ENCODE measurements around the gene SLC37A3. TPM values are rescaled to one million over a fixed set of nuclear protein-coding genes. Genes with fewer than 3 reads are reported as not detected.
A peak's percentile ranks its signal among the peaks of the same experiment; 100 is the strongest.
"Not testable (repeated sequence)": the region's sequence is repeated elsewhere in the genome, so short reads cannot be mapped to it uniquely, and the experiment has no call there.

Gene SLC37A3
- total and polyA plus RNA-seq, 2 donors from 2014 or later: 19.5 to 50.3 TPM

DNA sequence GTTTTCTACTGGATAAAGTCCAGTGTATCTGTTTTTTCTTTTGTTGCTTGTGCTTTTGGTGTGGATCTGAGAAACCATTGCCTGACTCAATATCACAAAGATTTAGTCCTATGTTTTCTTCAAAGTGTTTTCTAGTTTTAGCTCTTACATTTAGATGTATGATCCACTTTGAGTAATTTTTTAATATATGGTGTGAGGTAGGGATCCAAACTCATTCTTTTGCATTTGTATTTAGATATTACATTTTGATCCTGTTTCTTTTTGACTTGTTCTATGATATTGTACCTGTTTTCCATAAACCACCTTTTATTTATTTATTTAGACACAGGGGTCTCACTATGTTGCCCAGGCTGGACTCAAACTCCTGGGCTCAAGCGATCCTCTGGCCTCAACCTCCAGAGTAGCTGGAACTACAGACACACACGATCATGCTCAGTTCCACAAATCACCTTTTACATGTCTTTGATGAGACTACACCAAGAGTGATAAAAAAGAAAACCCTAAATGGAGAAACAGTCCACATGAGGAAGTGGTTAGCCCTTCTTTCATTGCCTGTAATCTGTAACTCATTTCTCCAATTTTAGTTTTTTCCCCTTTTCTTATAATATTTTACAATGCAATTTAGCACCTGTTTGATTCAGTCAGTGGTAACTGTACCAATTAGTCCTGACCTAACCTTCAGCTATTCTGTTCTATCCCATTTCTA lies 86.0 kb downstream of the SLC37A3 start:
- intact Hi-C loops (cut with DNase I): no loop called here
- TF ChIP-seq, protein P1, sequence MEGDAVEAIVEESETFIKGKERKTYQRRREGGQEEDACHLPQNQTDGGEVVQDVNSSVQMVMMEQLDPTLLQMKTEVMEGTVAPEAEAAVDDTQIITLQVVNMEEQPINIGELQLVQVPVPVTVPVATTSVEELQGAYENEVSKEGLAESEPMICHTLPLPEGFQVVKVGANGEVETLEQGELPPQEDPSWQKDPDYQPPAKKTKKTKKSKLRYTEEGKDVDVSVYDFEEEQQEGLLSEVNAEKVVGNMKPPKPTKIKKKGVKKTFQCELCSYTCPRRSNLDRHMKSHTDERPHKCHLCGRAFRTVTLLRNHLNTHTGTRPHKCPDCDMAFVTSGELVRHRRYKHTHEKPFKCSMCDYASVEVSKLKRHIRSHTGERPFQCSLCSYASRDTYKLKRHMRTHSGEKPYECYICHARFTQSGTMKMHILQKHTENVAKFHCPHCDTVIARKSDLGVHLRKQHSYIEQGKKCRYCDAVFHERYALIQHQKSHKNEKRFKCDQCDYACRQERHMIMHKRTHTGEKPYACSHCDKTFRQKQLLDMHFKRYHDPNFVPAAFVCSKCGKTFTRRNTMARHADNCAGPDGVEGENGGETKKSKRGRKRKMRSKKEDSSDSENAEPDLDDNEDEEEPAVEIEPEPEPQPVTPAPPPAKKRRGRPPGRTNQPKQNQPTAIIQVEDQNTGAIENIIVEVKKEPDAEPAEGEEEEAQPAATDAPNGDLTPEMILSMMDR (IDR thresholded peaks at IDR 0.05; ENCODE audit: borderline replicate concordance, extremely low read depth, insufficient read depth): no peak
- no peak overlapping the region for H3K9ac ChIP-seq (ENCODE audit: low read length in 3 of 3)
- FAIRE-seq (no peak), DNase-seq (no peak)
- no peaks in the 10 kb centered on the region for H3K27me3 ChIP-seq (ENCODE audit: control insufficient read depth, insufficient read depth, low read length)
- no peaks in the 10 kb centered on the region for H3K36me3 ChIP-seq (ENCODE audit: control insufficient read depth in 2 of 3, insufficient read depth in 3 of 3, low read length in 3 of 3)
- peaks cover 0 to 10% (median 0%) of the 10 kb centered on the region in 3 donors for H3K4me1 ChIP-seq (ENCODE audit: control insufficient read depth in 2 of 3, insufficient read depth in 2 of 3, low read depth in 1 of 3, low read length in 3 of 3)
- H3K4me3 ChIP-seq (ENCODE audit: low read length in 3 of 3): no peak overlapping the region
- peaks cover 0 to 9% (median 3%) of the 10 kb centered on the region in 3 donors for H3K9me3 ChIP-seq (ENCODE audit: control insufficient read depth in 2 of 3, insufficient read depth in 1 of 3, low read length in 3 of 3)
- no peak overlapping the region for H3K27ac ChIP-seq (ENCODE audit: low read depth in 2 of 2, low read length in 2 of 2)

DNA sequence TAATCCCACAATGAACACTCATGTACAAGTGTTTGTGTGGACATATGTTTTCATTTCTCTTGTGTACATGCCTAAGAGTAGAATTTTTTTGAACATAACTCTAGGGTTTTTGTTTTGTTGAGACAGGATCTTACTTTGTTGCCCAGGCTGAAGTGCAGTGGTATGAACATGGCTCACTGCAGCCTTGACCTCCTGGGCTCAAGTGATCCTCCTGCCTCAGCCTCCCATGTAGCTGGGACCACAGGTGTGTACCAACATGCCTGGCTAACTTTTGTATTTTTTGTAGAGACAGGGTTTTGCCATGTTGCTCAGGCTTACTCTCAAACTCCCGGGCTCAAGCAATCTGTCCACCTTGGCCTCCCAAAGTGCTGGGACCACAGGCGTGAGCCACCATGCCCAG lies 87.2 kb downstream of the SLC37A3 start:
- H3K4me3 ChIP-seq (ENCODE audit: low read length in 3 of 3); H3K4me1 ChIP-seq (ENCODE audit: control insufficient read depth in 2 of 3, insufficient read depth in 2 of 3, low read depth in 1 of 3, low read length in 3 of 3); H3K27me3 ChIP-seq (ENCODE audit: control insufficient read depth, insufficient read depth, low read length); FAIRE-seq; DNase-seq; H3K9ac ChIP-seq (ENCODE audit: low read length in 3 of 3); H3K9me3 ChIP-seq (ENCODE audit: control insufficient read depth in 2 of 3, insufficient read depth in 1 of 3, low read length in 3 of 3); H3K36me3 ChIP-seq (ENCODE audit: control insufficient read depth in 2 of 3, insufficient read depth in 3 of 3, low read length in 3 of 3); intact Hi-C loops (cut with DNase I); H3K27ac ChIP-seq (ENCODE audit: low read depth in 2 of 2, low read length in 2 of 2): not testable (repeated sequence)

DNA sequence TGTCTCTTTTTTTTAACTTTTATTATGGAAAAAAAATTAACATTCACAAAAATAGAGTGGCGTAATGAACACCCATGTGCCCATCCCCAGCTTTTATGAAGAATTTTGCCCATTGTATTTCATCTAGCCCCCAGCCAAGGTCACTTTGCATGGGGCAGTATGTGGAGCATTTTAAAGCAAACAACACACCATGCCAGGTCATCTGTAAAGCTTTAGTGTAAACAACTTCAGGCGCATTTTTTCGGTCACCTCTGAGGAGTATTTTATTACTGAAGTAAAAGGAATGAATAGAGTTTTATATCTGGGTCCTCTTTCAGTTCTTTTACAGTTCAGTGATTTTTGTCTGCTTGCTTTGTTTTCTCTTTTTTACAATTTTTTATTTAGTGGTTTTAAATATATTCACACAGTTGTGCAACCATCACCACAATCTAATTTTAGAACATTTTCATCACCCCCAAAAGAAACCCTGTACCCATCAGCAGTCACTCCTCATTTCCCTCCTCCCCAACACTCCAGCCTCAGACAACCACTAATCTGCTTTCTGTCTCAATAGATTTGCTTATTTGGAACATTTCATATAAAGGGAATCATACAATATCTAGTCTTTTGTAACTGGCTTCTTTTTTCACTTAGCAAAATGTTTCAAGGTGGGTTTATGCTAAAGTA lies 87.9 kb downstream of the SLC37A3 start:
- DNase-seq: peak in 2 of 5 donors; percentile 51 to 59
- Histone ChIP-seq H3K27ac (ENCODE audit: low read depth in 2 of 2, low read length in 2 of 2) (no peak overlapping the region), H3K4me3 (ENCODE audit: low read length in 3 of 3) (no peak overlapping the region), H3K9me3 (ENCODE audit: control insufficient read depth in 2 of 3, insufficient read depth in 1 of 3, low read length in 3 of 3) (peaks cover 0 to 9% (median 3%) of the 10 kb centered on the region in 3 donors), H3K4me1 (ENCODE audit: control insufficient read depth in 2 of 3, insufficient read depth in 2 of 3, low read depth in 1 of 3, low read length in 3 of 3) (peaks cover 0 to 4% (median 0%) of the 10 kb centered on the region in 3 donors), H3K36me3 (ENCODE audit: control insufficient read depth in 2 of 3, insufficient read depth in 3 of 3, low read length in 3 of 3) (no peaks in the 10 kb centered on the region), H3K9ac (ENCODE audit: low read length in 3 of 3) (no peak overlapping the region), H3K27me3 (ENCODE audit: control insufficient read depth, insufficient read depth, low read length) (no peaks in the 10 kb centered on the region)
- TF ChIP-seq, protein P1 (IDR thresholded peaks at IDR 0.05; ENCODE audit: borderline replicate concordance, extremely low read depth, insufficient read depth): no peak
- intact Hi-C loops (cut with DNase I): no loop called here
- no peak for FAIRE-seq

DNA sequence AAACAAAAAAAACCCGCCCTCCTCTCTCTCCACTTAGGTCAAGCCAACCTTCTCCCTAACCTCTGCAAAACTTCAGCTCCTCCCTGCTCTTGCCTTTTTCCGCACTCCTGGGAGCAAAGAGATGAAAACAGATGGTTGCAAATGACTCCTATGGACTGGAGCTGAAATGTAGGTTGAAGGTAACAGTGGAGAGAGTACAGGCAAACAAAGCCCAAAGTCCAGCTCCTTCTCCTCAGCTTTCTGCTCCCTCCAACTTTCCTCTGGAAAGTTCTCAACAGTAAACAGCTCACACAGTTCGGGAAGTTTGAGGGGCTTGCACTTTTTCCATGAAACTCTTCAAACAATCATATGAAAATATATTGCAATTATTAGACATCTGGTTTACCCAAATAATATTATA lies 90.3 kb downstream of the SLC37A3 start:
- Histone ChIP-seq H3K36me3 (ENCODE audit: control insufficient read depth in 2 of 3, insufficient read depth in 3 of 3, low read length in 3 of 3) (no peaks in the 10 kb centered on the region), H3K4me3 (ENCODE audit: low read length in 3 of 3) (no peak overlapping the region), H3K27me3 (ENCODE audit: control insufficient read depth, insufficient read depth, low read length) (no peaks in the 10 kb centered on the region), H3K9ac (ENCODE audit: low read length in 3 of 3) (no peak overlapping the region), H3K4me1 (ENCODE audit: control insufficient read depth in 2 of 3, insufficient read depth in 2 of 3, low read depth in 1 of 3, low read length in 3 of 3) (no peaks in the 10 kb centered on the region), H3K27ac (ENCODE audit: low read depth in 2 of 2, low read length in 2 of 2) (no peak overlapping the region), H3K9me3 (ENCODE audit: control insufficient read depth in 2 of 3, insufficient read depth in 1 of 3, low read length in 3 of 3) (peaks cover 0 to 9% (median 3%) of the 10 kb centered on the region in 3 donors)
- TF ChIP-seq, protein P1 (IDR thresholded peaks at IDR 0.05; ENCODE audit: borderline replicate concordance, extremely low read depth, insufficient read depth): no peak
- intact Hi-C loops (cut with DNase I): no loop called here
- FAIRE-seq (no peak), DNase-seq (no peak)
